GM19395 (cell line): ENCODE data around the gene KIAA1671.

Source experiments
- ATAC-seq: cut with Tn5 transposase; IDR thresholded peaks from one replicate; pipeline ENCODE4 v1.9.1; 2021; ENCODE audit warnings: mild to moderate bottlenecking, moderate library complexity; ENCODE audit not compliant: unreplicated experiment

Gene KIAA1671

DNA sequence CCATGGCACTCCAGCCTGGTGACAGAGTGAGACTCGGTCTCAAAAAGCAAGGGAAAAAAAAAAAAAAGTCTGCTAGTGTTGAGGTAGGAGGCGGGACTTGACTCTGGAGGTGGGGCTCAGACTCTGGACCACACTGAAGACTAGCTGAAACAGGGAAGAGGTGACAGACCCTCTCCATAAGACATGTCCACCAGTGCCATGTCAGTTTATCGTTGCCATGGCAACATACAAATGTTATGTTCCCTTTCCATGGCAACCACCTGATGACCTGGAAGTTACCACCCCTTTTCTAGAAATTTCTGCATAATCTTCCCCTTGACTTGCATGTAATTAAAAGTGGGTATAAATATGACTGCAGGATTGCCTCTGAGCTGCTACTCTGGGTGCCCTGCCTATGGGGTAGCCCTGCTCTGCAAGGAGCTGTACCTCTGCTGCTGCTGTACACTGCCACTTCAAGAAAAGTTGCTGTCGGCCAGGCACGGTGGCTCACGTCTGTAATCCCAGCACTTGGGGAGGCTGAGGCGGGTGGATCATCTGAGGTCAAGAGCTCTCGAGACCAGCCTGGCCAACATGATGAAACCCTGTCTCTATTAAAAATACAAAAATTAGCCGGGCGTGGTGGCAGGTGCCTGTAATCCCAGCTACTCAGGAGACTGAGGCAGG, 55.1 kb downstream of the KIAA1671 start:
- ATAC-seq, result no peak

DNA sequence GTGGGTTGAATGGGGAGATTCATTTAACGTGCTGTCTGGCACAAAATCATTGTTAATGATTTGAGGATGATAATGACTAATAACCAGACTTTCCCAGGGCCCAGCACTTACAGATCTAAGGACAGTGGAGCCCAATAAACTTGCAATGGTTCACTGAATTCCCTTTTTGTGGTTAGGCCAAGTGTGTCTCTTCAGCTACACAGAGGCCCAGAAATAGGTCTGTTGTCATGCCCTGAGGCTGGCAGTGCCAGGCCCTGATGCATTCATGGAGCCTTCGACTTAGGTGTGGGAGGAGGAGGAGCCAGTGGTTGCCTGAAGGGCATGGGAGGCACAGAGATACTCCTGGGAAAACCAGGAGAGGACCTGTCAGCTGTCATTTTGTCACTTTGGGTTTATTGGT, 56.1 kb downstream of the KIAA1671 start:
- no peak for ATAC-seq

DNA sequence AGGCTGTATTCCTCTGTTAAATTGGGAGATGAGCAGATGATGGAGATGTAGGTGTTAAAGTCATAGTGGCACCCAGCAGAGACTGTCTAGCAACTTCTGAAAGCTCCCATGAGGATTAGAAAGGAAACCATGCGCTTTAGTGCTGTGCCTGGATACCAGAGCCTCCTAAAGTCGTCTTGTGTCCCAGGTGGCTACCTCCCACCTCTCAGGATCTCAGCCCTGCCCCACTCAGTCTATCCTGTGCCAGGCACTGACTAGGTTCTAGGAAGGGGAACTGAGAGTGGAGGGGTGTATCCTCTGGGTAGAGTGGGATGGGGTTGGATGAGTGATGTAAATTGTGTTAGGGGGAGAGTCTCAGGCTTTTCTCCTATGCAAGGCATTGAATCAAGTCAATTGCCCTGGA, 60.2 kb downstream of the KIAA1671 start:
- no peak for ATAC-seq

DNA sequence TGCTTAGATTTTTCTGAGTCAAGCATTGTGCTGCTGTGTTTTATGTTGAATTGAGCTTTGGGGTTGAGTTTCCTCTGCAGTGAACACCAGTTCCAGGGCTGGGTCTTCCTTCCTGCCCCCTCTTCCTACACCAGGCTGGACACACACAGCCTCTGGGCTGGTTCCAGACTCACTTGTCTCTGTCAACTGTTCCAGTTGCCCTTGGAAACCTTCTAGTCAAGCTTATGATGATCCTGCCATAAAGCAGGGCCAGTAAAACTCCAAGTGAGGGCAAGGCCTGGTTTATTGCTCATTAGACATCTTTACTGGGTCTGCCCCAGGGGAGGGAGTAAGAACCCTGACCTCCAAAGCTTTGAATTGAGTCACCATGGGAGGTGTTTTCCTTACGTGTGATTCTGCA, 61.1 kb downstream of the KIAA1671 start:
- ATAC-seq, result no peak

DNA sequence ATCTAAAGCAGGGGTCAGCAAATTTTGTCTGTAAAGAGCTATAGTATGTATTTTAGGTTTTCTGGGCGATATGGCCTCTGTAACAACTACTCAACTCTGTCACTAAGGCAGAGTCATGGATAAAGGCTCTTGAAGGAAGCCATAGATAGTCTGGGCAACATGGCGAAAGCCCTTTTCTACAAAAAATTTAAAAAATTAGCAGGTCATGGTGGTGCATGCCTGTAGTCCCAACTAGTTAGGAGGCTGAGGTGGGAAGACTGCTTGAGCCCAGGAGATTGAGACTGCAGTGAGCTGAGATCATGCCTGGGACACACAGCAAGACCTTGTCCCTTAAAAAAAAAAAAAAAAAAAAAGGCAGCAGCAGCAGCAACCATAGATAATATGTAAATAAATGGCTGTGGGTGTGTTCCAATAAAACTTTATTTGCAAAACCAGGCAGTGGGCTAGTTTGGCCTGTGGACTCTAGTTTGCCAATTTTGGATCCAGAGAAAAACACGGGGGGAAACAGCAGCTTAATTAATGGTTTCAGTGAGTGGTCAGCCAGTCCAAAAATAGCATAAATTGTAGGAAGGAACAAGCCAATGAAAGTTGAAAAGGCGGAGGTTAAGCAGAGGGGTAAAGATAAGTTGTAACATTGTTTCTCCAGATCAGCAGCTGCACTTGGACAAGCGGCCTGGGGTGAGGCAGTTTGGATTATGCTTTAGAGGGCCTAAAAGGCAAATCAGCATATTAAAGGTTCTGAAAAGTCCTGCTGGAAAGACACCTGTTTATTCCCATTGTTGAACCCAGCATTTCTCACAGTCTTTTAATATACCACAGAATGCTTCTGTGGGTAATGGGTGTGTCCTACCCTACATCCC, 62.6 kb downstream of the KIAA1671 start:
- ATAC-seq, result no peak

DNA sequence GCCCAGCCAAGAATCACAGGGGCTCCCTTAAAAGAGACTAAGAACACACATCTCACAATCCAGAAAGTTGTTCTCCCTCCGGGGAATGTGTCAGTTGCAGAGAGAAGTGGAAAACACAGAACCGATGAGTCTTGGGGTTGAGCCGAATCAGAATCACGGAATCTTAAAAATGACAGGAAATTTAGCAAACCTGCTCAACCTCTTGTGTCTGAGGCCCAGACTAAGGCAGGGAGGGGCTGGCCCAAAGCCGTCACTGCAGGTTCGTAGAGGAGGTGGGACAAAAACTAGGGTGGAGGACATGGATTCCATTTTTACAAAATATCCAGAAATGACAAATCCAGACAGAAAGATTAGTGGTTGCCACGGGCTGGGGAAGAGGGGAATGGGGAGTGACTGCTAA, 63.8 kb downstream of the KIAA1671 start:
- no peak for ATAC-seq

DNA sequence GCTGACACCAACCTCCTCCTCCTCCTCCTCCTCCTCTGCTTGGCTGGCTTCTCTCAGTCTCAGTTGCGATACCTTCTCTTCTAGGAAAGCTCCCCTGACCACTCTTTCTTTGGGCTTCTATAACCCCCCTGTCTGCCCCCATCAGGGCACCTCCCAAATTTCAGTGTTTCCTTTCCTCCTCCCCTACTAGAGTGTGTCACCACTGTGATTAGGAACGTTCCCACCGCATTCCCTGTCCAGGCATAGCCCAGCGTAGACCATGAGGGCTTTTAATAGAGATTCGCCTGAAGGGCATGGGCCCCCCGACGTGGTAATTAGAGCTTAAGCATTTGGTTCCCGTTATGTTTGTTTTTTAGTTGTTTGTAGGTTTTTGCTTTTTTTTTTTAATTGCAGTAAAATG, 65.5 kb downstream of the KIAA1671 start:
- ATAC-seq, result no peak

DNA sequence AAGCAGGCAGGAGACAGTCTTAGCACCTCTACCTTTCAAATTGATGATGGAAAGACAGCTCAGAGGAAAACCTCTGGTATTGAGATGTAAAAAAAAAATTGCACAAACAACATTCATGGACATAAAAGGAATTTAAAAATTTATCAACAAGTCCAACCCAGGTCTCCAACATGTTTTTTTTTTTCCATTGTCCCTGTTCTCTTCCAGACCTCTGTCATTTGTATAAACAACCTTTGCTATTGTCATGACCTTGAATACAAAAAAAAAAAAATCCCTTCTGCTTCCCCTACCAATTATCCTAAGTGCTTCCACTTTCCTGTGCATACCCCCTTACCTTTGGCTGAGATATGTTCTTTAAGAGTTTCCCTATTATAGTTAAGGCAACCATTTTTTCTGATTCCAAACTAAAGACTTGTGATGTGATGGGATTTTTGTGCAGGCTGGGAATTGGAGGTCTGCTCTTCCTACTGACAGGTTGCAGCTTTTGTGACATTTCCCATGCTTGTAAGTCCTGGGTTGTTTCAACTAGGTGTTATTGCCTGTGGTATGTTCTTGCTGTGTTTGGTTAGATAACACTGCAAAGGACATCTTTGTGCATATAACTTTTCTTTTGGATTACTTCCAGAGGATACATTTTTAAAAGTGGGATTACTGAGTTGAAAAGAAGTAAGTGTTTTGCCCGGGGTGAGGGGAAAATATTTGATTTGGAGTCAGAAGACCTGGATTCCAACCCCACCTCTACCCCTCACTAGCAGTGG, 67.1 kb downstream of the KIAA1671 start:
- no peak for ATAC-seq

DNA sequence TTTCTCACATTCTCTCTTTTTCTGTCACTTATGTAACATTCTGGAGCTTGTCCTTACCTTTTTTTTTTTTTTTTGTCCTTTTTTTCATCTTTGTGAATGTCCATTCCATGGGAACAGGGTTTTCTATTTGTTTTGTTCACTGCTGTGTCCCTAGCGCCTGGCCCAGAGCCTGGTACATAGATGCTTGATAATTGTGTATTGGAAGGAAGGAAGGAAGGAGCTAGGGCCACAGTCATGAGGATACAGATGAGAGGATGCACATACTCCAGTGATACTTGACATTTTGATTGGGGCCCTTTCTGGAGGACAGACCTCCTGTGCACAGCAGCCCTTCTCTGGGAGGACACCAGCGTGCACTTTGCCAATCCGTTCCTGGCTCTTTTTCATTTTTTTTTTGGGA, 68.9 kb downstream of the KIAA1671 start:
- no peak for ATAC-seq

DNA sequence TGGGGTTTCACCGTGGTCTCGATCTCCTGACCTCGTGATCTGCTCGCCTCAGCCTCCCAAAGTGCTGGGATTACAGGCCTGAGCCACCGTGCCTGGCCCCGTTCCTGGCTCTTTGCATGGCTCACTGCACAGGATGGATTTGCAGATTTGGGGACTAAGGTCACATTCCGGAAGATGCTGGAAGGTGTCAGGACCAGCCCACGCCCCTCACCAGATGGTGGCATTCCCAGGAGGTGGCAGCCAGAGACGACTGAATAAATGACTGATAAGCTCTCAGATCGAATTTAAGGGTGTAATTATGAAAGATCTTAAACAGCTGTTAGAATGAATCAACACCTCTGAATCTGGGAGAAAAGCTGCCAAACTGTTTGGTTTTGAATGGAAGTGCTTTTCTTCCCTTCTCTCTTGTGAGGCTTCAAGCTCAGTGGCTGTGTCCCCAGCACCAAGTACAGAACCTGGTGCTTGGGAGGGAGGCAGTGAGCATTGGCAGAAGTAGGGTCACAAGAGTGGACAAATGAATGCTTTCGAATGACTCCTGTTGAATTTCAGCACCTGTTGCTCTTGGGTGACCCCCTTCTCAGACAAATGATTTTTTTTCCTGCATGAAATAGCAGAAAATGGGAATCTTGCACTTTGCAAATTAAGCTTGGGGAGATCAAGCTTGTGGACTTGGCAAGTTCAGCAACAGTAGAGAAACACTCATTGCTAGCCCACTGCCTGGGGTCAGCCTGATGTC, 69.6 kb downstream of the KIAA1671 start:
- ATAC-seq, result no peak

DNA sequence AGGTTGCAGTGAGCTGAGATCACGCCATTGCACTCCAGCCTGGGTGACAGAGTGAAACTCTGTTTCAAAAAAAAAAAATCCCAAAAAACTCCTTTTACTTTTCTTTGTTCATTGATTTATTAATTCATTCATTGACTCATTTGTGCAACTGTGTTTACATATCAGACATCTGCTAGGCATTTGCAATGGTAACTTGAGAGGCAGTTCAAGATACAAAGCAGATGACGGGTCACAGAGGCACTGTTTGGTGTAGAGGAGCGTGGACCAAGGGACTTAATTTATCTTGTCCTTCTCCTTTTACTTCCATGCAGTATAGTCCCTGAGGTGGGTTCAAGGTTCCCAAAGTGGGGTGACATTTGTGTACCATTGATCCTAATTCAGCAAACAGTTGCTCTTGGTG, 71.4 kb downstream of the KIAA1671 start:
- no peak for ATAC-seq

DNA sequence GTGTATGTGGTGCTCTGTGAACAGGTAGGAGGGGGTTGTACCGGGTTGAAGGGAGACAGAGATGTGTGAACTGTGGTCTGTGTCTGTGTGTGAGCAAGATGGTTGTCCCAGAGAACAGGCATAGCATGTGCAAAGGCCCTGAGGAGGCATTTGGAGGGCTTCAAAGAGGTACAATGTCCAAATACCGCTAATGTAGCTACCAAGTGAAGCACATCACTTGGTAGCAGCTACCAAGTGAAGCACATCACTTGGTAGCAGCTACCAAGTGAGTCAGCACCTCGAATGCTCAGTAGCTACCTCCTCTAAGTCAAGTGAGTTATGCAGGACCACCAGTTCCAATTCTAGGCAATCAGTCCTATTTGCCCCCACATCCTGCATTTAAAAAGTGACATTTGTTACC, 72.4 kb downstream of the KIAA1671 start:
- no peak for ATAC-seq

DNA sequence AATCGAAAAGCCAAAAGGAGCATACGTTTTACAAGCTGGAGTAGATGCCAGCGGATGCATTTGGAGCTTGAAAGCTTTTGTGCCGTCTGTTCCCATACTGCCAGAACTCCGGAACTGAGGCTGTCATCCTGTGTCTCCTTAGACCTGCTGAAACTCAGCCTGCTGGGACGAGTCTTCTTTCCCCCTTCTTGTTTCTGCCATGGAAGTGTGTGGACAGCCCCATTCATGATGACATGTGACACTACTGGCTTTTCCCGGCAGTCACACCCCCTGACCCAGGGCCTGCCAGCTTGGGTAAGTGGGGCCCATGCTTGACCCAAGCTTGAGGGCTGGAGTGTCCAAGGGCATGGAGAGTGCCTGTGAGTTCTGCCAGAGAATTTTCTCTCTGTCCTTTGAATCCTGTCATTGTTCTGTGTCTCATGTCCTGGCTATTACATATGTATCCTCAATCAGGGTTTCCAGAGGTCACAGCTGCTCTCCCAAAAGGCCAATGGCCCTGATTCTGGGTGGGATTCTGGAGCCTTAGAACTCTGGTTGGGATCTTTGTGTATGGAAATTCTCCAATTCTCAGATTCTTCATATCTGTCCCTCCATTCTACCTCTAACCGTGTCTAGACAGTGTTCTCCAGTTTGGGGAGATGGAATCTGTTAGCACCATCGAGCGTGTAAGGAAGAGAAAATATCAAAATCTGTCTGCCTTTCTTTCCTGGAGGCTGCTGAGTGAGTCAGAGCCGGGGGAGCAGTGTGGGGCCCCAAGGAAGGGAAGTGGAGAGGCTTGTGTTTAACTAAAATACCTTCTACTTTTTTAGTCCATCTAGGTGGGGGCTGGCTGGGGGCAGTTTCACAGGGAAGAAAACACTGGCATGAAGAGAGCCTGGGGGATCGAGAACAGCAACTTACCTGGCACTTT, 73.2 kb downstream of the KIAA1671 start:
- ATAC-seq, result no peak

DNA sequence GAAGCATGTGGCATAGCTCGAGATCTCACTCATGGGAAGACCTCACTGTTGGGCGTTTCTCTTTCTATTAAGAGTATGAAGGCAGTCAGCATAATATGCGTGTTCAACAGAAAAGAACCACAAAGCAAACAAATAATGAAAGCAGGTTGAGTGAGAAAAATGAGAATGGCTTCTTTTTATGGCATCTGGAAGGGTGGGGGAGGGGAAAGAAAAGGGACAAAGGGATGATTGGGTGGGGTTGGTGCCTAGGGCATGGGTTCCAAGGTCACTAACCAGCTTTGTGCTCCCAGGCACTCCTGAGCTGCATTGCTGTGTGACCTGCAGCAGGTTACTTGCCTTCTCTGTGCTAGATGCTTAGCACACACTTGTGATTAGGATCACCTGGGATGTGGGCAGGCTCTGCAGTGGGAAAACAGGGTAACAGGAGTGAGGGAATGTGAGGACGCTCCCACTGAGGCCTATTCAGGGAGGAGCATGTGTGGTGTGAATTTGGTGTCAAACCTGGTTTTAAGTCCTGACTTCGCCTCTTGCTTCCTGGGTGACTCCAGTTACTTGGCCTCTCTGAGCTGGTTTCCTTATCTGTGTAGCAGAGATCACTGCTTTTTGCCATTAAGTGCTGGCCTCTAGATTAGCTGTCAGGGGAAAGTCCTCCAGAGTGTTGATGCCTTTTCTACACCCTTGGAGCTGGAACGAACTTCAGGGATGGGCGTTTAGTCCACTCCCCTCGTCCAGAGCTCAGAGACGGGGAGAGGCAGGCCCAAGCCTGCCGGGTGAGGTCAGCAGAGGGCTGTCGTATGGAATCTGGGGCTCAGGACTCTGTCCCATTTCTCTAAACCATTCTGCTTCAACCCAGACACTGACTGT, 74.8 kb downstream of the KIAA1671 start:
- no peak for ATAC-seq

DNA sequence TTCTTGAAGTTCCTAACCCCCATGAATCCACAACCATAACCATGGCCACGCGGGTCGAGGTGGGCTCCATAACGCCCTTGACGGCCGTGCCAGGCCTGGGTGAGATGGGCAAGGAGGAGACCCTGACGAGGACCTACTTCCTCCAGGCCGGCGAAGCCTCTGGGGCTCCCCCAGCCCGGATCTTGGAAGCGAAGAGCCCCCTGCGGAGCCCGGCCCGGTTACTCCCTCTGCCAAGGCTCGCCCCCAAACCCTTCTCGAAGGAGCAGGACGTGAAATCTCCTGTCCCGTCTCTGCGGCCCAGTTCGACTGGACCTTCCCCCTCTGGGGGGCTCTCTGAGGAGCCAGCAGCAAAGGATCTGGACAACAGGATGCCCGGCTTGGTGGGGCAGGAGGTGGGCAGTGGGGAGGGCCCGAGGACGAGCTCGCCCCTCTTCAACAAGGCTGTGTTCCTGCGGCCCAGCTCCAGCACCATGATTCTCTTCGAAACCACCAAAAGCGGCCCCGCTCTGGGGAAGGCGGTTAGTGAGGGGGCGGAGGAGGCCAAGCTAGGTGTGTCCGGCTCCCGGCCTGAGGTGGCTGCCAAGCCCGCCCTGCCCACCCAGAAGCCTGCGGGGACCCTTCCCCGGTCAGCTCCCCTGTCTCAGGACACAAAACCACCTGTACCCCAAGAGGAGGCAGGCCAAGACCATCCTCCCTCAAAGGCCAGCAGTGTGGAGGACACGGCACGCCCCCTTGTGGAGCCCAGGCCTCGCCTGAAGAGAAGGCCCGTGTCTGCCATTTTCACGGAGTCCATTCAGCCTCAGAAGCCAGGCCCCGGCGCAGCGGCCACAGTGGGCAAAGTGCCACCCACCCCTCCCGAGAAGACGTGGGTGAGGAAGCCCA, 75.7 kb downstream of the KIAA1671 start:
- no peak for ATAC-seq

DNA sequence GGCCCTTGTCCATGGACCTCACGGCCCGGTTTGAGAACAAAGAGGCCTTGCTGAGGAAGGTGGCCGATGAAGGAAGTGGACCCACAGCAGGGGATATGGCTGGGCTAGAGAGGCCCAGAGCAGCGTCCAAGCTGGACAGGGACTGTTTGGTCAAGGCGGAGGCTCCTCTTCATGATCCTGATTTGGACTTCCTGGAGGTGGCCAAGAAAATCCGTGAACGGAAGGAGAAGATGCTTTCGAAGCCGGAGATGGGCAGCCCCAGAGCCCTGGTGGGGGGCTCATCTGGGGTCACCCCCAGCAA, 76.3 kb downstream of the KIAA1671 start:
- no peak for ATAC-seq

DNA sequence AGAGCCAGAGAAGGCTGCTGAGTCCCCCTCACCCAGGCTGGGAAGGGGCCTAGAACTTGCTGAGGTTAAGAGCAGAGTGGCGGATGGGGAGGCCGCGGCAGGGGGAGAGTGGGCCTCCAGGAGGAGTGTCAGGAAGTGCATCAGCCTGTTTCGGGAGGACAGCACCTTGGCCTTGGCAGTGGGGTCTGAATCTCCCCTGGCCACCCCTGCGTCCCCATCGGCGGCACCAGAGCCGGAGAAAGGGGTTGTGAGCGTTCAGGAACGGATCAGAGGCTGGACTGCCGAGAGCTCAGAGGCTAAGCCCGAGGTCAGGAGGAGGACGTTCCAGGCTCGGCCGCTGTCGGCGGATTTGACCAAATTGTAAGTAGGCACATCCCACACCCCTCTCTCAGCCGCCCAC, 76.7 kb downstream of the KIAA1671 start:
- no peak for ATAC-seq

DNA sequence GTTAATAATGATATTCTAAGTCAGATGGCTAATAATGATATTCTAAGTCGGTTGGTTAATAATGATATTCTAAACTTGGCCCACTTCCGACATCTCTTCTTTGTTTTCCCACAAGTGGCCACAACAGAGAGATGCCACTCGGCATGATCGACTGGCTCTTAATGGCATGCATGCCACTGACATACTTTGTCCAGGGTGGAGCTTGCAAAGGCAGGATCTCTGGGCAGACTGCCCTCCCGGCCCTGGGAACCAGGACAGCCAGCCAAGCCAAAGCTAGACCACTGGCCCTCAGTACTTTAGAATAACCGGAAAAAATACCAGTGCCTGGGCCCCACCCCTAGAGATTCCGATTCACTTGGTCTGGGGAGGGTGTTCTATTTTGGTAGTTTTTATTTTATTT, 78.1 kb downstream of the KIAA1671 start:
- no peak for ATAC-seq
